ENCODE measurements around the gene UQCR11.

The UQCR11 gene

DNA sequence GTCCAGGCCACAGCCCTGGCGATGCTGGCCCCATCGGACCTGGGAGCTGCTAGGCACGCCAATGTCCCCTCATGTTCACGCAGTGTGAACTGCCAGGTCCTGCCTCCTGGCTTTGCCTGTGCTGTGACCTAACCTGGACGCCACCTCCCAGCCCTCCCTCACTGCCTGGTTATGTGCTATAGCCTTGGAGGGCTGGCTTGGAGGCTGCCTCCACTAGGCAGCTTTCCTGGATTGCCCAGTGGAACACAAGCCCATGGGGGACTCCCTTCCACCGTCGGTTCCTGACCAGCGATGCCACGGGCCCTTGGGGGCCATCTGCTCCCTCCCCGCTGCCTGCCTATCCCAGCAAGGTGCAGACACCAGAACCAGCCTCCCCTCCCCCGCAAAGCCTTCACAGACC, 15.2 kb upstream of the UQCR11 start:
- H4K20me1 ChIP-seq (ENCODE audit: control insufficient read depth, insufficient read depth, low read depth, low read length) = peaks cover 12% of the 10 kb centered on the region; the same call in 1 of the 2 replicates
- TF ChIP-seq EZH2phosphoT487 (IDR thresholded peaks at IDR 0.05; ENCODE audit: borderline replicate concordance, low read length) (no peak), CTCF (IDR thresholded peaks at IDR 0.05; ENCODE audit: low read depth, low read length, poor library complexity, severe bottlenecking) (no peak)
- 0 out of 2 replicates have a peak overlapping the region, but pooled peaks have one; percentile 13 for H3K4me2 ChIP-seq (ENCODE audit: low read length)
- H3K9me3 ChIP-seq (ENCODE audit: control insufficient read depth, insufficient read depth, low read length) = no peaks in the 10 kb centered on the region
- peaks cover 95% of the 10 kb centered on the region for H3K36me3 ChIP-seq (ENCODE audit: control insufficient read depth, low read length)
- H3F3A ChIP-seq (ENCODE audit: control insufficient read depth, insufficient read depth) = peaks cover 17% of the 10 kb centered on the region; the same call in 1 of the 2 replicates
- H3K27ac ChIP-seq (ENCODE audit: low read depth, low read length) = peak overlapping the region; percentile 36; the same call in 1 of the 2 replicates
- H3K4me3 ChIP-seq (ENCODE audit: low read length) = no peak overlapping the region
- peaks cover 83% of the 10 kb centered on the region for H3K4me1 ChIP-seq (ENCODE audit: control insufficient read depth, low read length)
- H3K9me2 ChIP-seq (replicated peaks; ENCODE audit: control insufficient read depth, low read length) = no peaks in the 10 kb centered on the region
- peaks cover 75% of the 10 kb centered on the region for H3K79me2 ChIP-seq (ENCODE audit: control insufficient read depth, low read length)
- no peaks in the 10 kb centered on the region for H3K27me3 ChIP-seq (ENCODE audit: control insufficient read depth, low read length)

DNA sequence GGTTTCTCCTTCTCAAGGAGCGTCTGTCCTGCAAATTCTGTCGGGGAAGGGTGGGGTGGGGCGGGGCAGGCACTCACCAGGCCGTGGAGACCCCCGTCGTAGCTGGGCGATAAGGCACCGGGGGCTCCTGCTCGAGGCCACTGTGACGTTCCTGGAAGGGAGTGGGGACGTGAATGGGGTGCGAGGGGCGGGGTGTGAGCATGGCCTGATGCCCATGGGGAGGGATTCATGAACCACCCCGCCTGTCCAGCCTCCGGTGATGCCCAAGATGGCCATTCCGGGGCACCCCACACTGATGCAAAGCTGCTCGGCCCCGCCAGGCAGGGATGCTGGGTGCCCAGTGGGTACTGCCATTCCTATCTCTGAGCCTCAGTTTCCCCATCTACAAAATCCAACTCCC, 14.4 kb upstream of the UQCR11 start:
- TF ChIP-seq CTCF (IDR thresholded peaks at IDR 0.05; ENCODE audit: low read depth, low read length, poor library complexity, severe bottlenecking) (no peak), EZH2phosphoT487 (IDR thresholded peaks at IDR 0.05; ENCODE audit: borderline replicate concordance, low read length) (no peak)
- no peak overlapping the region for H3K4me2 ChIP-seq (ENCODE audit: low read length)
- H3K79me2 ChIP-seq (ENCODE audit: control insufficient read depth, low read length) = peaks cover 71% of the 10 kb centered on the region
- H3K4me3 ChIP-seq (ENCODE audit: low read length) = no peak overlapping the region
- no peak overlapping the region for H3K27ac ChIP-seq (ENCODE audit: low read depth, low read length)
- H3K9me2 ChIP-seq (replicated peaks; ENCODE audit: control insufficient read depth, low read length) = no peaks in the 10 kb centered on the region
- H3K9me3 ChIP-seq (ENCODE audit: control insufficient read depth, insufficient read depth, low read length) = no peaks in the 10 kb centered on the region
- H3K4me1 ChIP-seq (ENCODE audit: control insufficient read depth, low read length) = peaks cover 84% of the 10 kb centered on the region
- peaks cover 10% of the 10 kb centered on the region; the same call in 1 of the 2 replicates for H4K20me1 ChIP-seq (ENCODE audit: control insufficient read depth, insufficient read depth, low read depth, low read length)
- H3K27me3 ChIP-seq (ENCODE audit: control insufficient read depth, low read length) = no peaks in the 10 kb centered on the region
- peaks cover 95% of the 10 kb centered on the region for H3K36me3 ChIP-seq (ENCODE audit: control insufficient read depth, low read length)
- H3F3A ChIP-seq (ENCODE audit: control insufficient read depth, insufficient read depth) = peaks cover 17% of the 10 kb centered on the region; the same call in 1 of the 2 replicates

DNA sequence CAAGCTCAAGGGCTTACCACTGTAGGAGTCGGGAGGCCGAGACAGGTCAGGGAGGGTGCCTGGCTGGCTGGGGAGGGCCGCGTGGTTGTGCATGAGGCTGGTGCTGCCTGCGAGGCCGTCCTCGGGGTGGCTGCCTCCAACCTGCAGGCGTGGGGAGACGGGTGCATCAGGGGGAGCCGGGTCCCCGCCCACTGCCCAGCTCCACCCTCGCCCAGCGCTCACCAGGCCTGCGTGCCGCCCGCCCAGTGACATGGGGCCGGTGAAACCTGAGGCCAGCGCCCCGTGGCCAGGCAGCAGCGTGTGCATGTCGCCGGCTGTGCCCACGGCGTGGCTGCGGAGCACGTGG, 13.8 kb upstream of the UQCR11 start:
- TF ChIP-seq CTCF (IDR thresholded peaks at IDR 0.05; ENCODE audit: low read depth, low read length, poor library complexity, severe bottlenecking) (no peak), EZH2phosphoT487 (IDR thresholded peaks at IDR 0.05; ENCODE audit: borderline replicate concordance, low read length) (no peak)
- H3K4me2 ChIP-seq (ENCODE audit: low read length) = peak overlapping the region; percentile 48; the same call in 1 of the 2 replicates
- H3K4me1 ChIP-seq (ENCODE audit: control insufficient read depth, low read length) = peaks cover 84% of the 10 kb centered on the region
- H3K9me2 ChIP-seq (replicated peaks; ENCODE audit: control insufficient read depth, low read length) = no peaks in the 10 kb centered on the region
- H4K20me1 ChIP-seq (ENCODE audit: control insufficient read depth, insufficient read depth, low read depth, low read length) = peaks cover 6% of the 10 kb centered on the region; the same call in 1 of the 2 replicates
- H3F3A ChIP-seq (ENCODE audit: control insufficient read depth, insufficient read depth) = peaks cover 17% of the 10 kb centered on the region; the same call in 1 of the 2 replicates
- H3K27ac ChIP-seq (ENCODE audit: low read depth, low read length) = no peak overlapping the region
- no peak overlapping the region for H3K4me3 ChIP-seq (ENCODE audit: low read length)
- peaks cover 95% of the 10 kb centered on the region for H3K36me3 ChIP-seq (ENCODE audit: control insufficient read depth, low read length)
- no peaks in the 10 kb centered on the region for H3K9me3 ChIP-seq (ENCODE audit: control insufficient read depth, insufficient read depth, low read length)
- peaks cover 64% of the 10 kb centered on the region for H3K79me2 ChIP-seq (ENCODE audit: control insufficient read depth, low read length)
- no peaks in the 10 kb centered on the region for H3K27me3 ChIP-seq (ENCODE audit: control insufficient read depth, low read length)
